OCI-LY7 (cell line): ENCODE results near the gene CCDC174. TPM values are rescaled to one million over a fixed set of nuclear protein-coding genes. Genes with fewer than 3 reads are reported as not detected.
A peak's percentile ranks its signal among the peaks of the same experiment; 100 is the strongest.

ENCODE experiments used
- Bru-seq: library from RNA; stranded (reverse); fragments of 400-500 nt; gene quantifications from one replicate; lab custom pipeline; 2021; lab: Mats Ljungman, UMichigan
- BruChase-seq, 2 experiments: library from RNA; stranded (reverse); fragments of 400-500 nt; gene quantifications; one replicate each; lab custom pipeline; 2021; lab: Mats Ljungman, UMichigan
- BruUV-seq: library from RNA; stranded (reverse); fragments of 400-500 nt; replicated peaks from 2 replicates; lab custom pipeline; 2021; lab: Mats Ljungman, UMichigan
- CTCF ChIA-PET: fragments of 300-600 bp; sonication (Branson Sonifier 250); formaldehyde crosslinking; loops from one replicate; lab custom pipeline; 2022; ENCODE audit warnings: antibody characterized with exemption; ENCODE audit not compliant: unreplicated experiment; lab: Charles Lee
- POLR2A ChIA-PET: fragments of 300-600 bp; sonication (Branson Sonifier 250); formaldehyde crosslinking; loops from one replicate; lab custom pipeline; 2022; ENCODE audit warnings: antibody characterized with exemption; lab: Charles Lee
- DNase-seq: peaks from one replicate; pipeline ENCODE4 v3.0.0-alpha.2; 2015; ENCODE audit warnings: low spot score
- H2AFZ ChIP-seq: fragments of 200-600 bp; sonication (generic), shearing (Covaris generic); 2 replicates; pipeline ENCODE4 v1.6.1; 2014; ENCODE audit warnings: mild to moderate bottlenecking, antibody characterized with exemption, low read length, moderate library complexity
- H3K27ac ChIP-seq: fragments of 200-600 bp; sonication (generic); 2 replicates; pipeline ENCODE4 v1.5.1; 2014; ENCODE audit warnings: mixed run types, low read depth, mild to moderate bottlenecking, moderate library complexity, low read length, inconsistent platforms; ENCODE audit not compliant: poor library complexity, severe bottlenecking
- H3K36me3 ChIP-seq: fragments of 200-600 bp; sonication (generic); 2 replicates; pipeline ENCODE4 v1.6.1; 2014; ENCODE audit warnings: mild to moderate bottlenecking, antibody characterized with exemption, low read length, moderate library complexity, mixed read lengths; ENCODE audit not compliant: insufficient read depth
- H3K4me1 ChIP-seq: fragments of 200-600 bp; sonication (generic); 2 replicates; pipeline ENCODE4 v1.5.1; 2014; ENCODE audit warnings: mild to moderate bottlenecking, low read length; ENCODE audit not compliant: insufficient read depth, poor library complexity, severe bottlenecking
- H3K4me2 ChIP-seq: fragments of 200-600 bp; sonication (generic); 2 replicates; pipeline ENCODE4 v1.6.1; 2014; ENCODE audit warnings: mild to moderate bottlenecking, low read length
- H3K4me3 ChIP-seq: fragments of 200-600 bp; sonication (generic); 2 replicates; pipeline ENCODE4 v1.5.1; 2014; ENCODE audit warnings: mild to moderate bottlenecking, low read depth, low read length; ENCODE audit not compliant: poor library complexity, severe bottlenecking
- H3K79me2 ChIP-seq: fragments of 200-600 bp; sonication (generic); 2 replicates; pipeline ENCODE4 v1.6.1; 2016; ENCODE audit warnings: low read depth, mild to moderate bottlenecking, low read length, moderate library complexity, mixed read lengths; ENCODE audit not compliant: insufficient read depth
- H3K9me2 ChIP-seq: fragments of 200-600 bp; sonication (generic); 2 replicates; pipeline ENCODE4 v1.6.1; 2016; ENCODE audit warnings: mild to moderate bottlenecking, low read length, mixed read lengths; ENCODE audit not compliant: insufficient read depth
- H3K9me3 ChIP-seq: fragments of 200-600 bp; sonication (generic); 2 replicates; pipeline ENCODE4 v1.6.1; 2014; ENCODE audit warnings: mild to moderate bottlenecking, mixed run types, low read length, mixed read lengths
- H4K20me1 ChIP-seq: fragments of 200-600 bp; sonication (generic); 2 replicates; pipeline ENCODE4 v1.6.1; 2014; ENCODE audit warnings: mild to moderate bottlenecking, antibody characterized with exemption, low read length, moderate library complexity, mixed read lengths; ENCODE audit not compliant: insufficient read depth
- EZH2phosphoT487 ChIP-seq: fragments of 200-600 bp; sonication (generic); IDR thresholded peaks from 2 replicates; pipeline ENCODE4 v1.6.1; 2018; ENCODE audit warnings: low read depth, borderline replicate concordance, mild to moderate bottlenecking, mixed run types, antibody characterized with exemption, low read length, moderate library complexity, mixed read lengths
- intact Hi-C: fragments of 100-400 bp; cut with micrococcal nuclease; formaldehyde crosslinking; loops from one replicate; pipeline ENCODE4 v1.10.0; 2022; ENCODE audit not compliant: unreplicated experiment
- long read RNA-seq: library from polyadenylated mRNA; stranded (forward); transcript quantifications from one replicate; pipeline ENCODE4 v2.0.0, GENCODE V29; 2022
- total RNA-seq, 2 experiments: library from RNA; depleted of rRNA in 1 of 2; stranded (reverse); fragments of >200 nt in 1 of 2; shearing (Covaris generic) in 1 of 2; gene quantifications; 2 replicates each; pipeline ENCODE4 v1.2.3, GENCODE V29; 2014 to 2022
- TF ChIP-seq, protein P1 (sequence below): fragments of 200-600 bp; sonication (generic); conservative IDR thresholded peaks from 2 replicates; pipeline ENCODE4 v1.5.1; 2014; ENCODE audit warnings: mild to moderate bottlenecking, antibody characterized with exemption, low read length, moderate library complexity, mixed read lengths

CCDC174 gene
- 11.2 and 34.9 TPM in 2 replicates for total RNA-seq (2014; rRNA removed; shearing (Covaris generic))
- 22.7 and 24.2 TPM in 2 replicates for total RNA-seq (2022)
- percentile 82 among the genes with signal in this experiment for Bru-seq, nascent RNA
- BruChase-seq, experiment 1, labeled RNA remaining after a 6-hour chase = percentile 59 among the genes with signal in this experiment
- BruChase-seq, experiment 2, labeled RNA remaining after a 2-hour chase = percentile 67 among the genes with signal in this experiment
- long read RNA-seq, transcript CCDC174-202 (11 exons, 2,942 nt) = major isoform, 23 of 41 reads
- long read RNA-seq, partial matches to known transcripts = 1 of 41 reads
- long read RNA-seq, other reads (novel, unspliced or antisense) = 16 of 41 reads

DNA sequence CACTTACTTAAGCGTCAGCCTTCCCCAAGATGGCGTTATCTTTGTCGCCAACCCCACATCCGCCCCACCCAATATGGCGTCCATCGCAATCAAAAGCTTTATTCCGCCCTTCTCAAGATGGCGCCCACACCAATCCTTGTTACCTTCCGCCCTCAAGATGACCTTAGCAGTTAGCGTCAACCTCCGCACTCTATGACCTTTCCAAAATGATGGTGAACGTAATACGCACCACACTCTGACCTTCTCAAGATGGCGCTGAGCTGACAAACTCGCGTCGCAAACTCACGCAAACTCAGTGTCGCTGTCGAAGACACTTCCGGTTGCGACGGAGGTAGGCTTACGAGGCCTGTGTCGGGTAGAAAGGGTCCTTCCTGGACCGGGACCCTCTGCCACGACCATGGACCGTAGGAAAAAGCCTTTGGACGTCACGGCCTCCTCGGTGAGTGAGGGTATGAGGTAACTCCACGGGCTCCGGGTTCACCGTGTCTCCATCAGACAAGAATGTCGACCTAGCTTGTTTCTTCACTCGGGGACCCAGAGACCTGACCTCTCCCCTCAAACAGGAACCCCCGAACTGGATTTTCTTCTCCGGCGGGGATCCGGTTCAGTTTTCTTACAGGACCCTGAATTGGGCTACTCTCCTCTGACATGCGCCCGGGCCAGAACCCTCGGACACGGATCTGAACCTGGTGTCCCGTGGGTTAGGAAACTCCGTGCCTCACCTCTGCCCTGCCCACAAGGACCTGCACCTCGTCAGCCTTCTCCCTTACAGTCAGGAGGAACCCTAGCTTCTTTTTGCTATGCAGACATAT is at the start of gene CCDC174:
Gene CCDC174, plus strand, starts transcription at position 323 of the 812 bp plus-strand sequence. Its CDS starts 75 bp downstream, at position 398.
- ChIA-PET CTCF (interaction anchor here (0.5 to 1.3 kb wide), 3 partner anchors 129 to 356 kb away, joined by 3 to 5 read pairs (median 3); no protein-coding TSS in a partner anchor), POLR2A (interaction anchor here (0.6 to 4.3 kb wide), 14 partner anchors 10 to 1209 kb away, joined by 3 to 14 read pairs (median 6); partner anchors contain the start of gene XPC)
- TF ChIP-seq EZH2phosphoT487 = no peak
- TF ChIP-seq, protein P1, sequence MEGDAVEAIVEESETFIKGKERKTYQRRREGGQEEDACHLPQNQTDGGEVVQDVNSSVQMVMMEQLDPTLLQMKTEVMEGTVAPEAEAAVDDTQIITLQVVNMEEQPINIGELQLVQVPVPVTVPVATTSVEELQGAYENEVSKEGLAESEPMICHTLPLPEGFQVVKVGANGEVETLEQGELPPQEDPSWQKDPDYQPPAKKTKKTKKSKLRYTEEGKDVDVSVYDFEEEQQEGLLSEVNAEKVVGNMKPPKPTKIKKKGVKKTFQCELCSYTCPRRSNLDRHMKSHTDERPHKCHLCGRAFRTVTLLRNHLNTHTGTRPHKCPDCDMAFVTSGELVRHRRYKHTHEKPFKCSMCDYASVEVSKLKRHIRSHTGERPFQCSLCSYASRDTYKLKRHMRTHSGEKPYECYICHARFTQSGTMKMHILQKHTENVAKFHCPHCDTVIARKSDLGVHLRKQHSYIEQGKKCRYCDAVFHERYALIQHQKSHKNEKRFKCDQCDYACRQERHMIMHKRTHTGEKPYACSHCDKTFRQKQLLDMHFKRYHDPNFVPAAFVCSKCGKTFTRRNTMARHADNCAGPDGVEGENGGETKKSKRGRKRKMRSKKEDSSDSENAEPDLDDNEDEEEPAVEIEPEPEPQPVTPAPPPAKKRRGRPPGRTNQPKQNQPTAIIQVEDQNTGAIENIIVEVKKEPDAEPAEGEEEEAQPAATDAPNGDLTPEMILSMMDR = no peak
- H3K36me3 ChIP-seq = peaks cover 30% of the 10 kb centered on the region
- peak within 1 kb of the TSS; percentile 59 for H2AFZ ChIP-seq
- peak; percentile 100 for DNase-seq
- H3K27ac ChIP-seq = peak within 1 kb of the TSS; percentile 29
- H3K9me2 ChIP-seq = no peaks in the 10 kb centered on the region
- peak within 1 kb of the TSS; percentile 92 for H3K4me3 ChIP-seq
- H3K9me3 ChIP-seq = no peaks in the 10 kb centered on the region
- intact Hi-C loops = loop anchor here (2.0 kb wide), 1 partner anchor 35 kb away; no protein-coding TSS in a partner anchor
- H3K79me2 ChIP-seq = peaks cover 32% of the 10 kb centered on the region
- peaks cover 21% of the 10 kb centered on the region for H3K4me1 ChIP-seq
- BruUV-seq = TSS peak; percentile 77
- H4K20me1 ChIP-seq = no peaks in the 10 kb centered on the region
- H3K4me2 ChIP-seq = peak within 1 kb of the TSS; percentile 85

DNA sequence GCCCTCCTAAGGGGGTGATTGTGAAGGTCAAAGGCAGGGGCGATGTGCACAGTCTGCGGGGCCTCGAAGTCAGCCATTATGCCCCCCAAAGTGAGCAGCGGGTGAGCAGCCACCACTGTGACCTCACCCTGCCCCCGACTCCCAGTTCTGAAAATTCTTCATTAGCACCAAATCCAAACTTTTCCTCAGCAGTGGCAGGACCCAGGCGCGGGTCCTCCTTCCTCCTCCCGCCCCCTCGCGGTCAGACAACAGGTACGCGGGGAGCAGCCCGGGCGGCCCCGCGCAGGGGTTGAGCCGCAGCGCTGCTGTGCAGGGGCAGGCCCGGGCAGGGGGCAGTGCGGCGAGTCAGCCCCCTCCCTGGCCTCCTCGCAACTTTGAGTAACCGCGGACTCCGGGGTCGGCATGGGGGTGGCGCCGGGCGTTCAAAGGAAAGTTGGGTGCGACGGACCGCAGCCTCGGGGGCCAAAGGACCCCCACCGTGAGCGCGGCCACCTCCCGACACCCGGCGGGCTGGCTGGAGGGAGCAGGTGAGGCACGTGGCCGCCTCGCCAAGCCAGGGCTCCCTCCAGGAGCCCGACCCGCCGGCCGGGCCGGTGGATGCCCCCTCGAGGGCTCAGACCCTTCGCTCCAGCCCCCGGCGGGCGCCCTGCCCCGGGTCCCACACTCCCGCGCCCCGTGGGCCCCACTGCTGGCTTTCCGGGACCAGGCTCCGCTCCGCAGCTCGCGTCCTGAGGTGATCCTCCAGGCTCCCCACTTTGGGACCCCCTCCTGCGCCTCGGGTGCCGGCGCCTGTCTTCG is 49.4 kb upstream of the CCDC174 start:
- TF ChIP-seq EZH2phosphoT487 = no peak
- TF ChIP-seq, protein P1 = no peak
- Histone ChIP-seq H4K20me1 (no peaks in the 10 kb centered on the region), H3K36me3 (no peaks in the 10 kb centered on the region), H3K4me1 (no peaks in the 10 kb centered on the region), H3K79me2 (no peaks in the 10 kb centered on the region), H3K27ac (no peak overlapping the region), H3K9me3 (no peaks in the 10 kb centered on the region), H3K9me2 (no peaks in the 10 kb centered on the region), H3K4me3 (no peak overlapping the region), H2AFZ (no peak overlapping the region), H3K4me2 (no peak overlapping the region)
- CTCF ChIA-PET = no interaction called here
- intact Hi-C loops = no loop called here
- POLR2A ChIA-PET = interaction anchor here (0.6 kb wide), 1 partner anchor 173 kb away, joined by 4 read pairs; no protein-coding TSS in a partner anchor
- no peak for DNase-seq
- no TSS peak for BruUV-seq
